Astrocyte of the cerebellum (primary cell): ENCODE results near the gene CDPF1.

Experiments
- DNase-seq: peaks from one replicate; pipeline ENCODE4 v3.0.0-alpha.2; 2011; ENCODE audit warnings: low read depth
- H3K4me3 ChIP-seq: 2 replicates; pipeline ENCODE4 v1.5.1; 2011; ENCODE audit warnings: mild to moderate bottlenecking, low read depth, low read length, moderate library complexity
- CTCF ChIP-seq: IDR thresholded peaks from 2 replicates; pipeline ENCODE4 v1.5.1; 2012; ENCODE audit warnings: low read length, low read depth, moderate library complexity, mild to moderate bottlenecking; ENCODE audit errors: missing control alignments
- in situ Hi-C: cut with HindIII; loops from 2 replicates; pipeline ENCODE4 v1.10.0; 2017; ENCODE audit warnings: low sequenced_read_pairs

CDPF1 gene

DNA sequence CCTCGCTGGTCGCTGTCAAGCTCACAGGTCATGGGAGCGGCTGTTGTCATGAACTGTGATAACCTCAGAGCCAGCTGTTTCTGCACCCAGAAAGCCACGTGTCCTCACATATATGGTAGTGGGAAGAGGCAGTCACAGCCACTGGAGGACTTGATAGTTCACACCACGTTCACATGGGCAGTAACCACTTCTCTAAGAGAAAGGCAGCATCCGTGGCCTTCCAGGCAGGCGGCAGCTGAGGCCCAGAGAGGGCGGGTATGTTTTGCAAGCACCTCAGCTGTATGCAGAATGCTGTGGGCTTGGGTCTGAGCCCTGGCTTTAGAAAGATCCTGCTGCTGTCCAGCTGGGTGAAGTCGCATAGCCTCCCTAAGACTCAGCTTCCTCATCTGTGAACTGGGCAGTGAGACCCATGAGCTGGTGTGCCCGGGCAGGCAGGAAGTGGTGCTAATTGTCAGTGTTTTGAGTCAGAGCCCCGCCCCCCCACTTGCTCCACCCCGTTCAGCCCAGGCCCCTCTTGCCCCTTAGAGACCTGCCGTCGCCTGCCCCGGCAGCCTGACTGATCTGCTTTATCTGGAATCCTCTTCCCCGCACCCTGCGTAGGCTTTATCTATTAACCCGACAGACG is 31.0 kb upstream of the CDPF1 start:
- no peak for TF ChIP-seq CTCF
- no peak overlapping the region for H3K4me3 ChIP-seq
- in situ Hi-C loops: no loop called here
- DNase-seq: no peak

DNA sequence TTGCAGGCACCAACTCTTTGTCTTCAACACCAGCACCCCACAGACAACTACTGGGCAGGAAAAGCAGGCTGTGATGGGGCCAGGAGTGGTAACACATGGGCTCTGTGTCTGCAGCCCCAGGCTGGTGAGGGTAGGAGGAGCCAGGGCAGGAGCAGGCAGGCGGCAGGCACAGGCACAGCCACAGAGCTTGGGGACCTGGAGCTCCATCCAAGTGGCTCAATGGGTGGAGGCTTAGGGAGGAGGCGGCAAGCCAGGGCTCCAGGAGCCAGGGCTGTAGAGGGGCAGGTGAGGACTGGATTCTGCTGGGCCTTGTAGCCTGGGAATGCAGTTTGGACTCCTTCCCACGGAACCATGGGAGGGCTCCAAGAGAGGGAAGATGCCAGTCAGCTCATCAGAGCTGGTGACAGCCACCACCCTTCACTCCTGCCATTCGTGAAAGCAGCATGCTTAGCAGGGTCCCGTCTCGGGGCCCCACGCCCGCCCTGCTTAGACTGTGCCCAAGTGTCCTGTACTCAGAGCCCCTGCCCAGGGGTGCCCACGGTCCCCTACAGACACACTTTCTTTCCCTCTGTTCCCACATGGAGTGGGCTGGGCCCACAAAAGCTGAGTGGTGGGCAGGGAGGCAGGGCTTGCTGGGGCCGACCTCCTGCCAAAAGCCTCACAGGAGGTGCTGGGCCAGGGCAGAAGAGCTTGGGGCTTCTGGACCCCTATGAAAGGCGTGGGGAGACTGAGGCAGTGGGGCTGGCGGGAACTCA is 30.1 kb upstream of the CDPF1 start:
- no peak for DNase-seq
- H3K4me3 ChIP-seq: no peak overlapping the region
- in situ Hi-C loops: no loop called here
- TF ChIP-seq CTCF: no peak

- H3K4me3 ChIP-seq: no peak overlapping the region
- no peak for DNase-seq
- in situ Hi-C loops: no loop called here
- TF ChIP-seq CTCF: no peak
Observed at GRCh38 chr22:46278656-46279645, 28.9 kb upstream of the CDPF1 start.

GRCh38 chr22:46276563-46276962 is 26.5 kb upstream of the CDPF1 start:
- DNase-seq: no peak
- H3K4me3 ChIP-seq: no peak overlapping the region
- no peak for TF ChIP-seq CTCF
- in situ Hi-C loops: no loop called here

- in situ Hi-C loops: no loop called here
- no peak for TF ChIP-seq CTCF
Observed at GRCh38 chr22:46275455-46276122, 25.5 kb upstream of the CDPF1 start.

DNA sequence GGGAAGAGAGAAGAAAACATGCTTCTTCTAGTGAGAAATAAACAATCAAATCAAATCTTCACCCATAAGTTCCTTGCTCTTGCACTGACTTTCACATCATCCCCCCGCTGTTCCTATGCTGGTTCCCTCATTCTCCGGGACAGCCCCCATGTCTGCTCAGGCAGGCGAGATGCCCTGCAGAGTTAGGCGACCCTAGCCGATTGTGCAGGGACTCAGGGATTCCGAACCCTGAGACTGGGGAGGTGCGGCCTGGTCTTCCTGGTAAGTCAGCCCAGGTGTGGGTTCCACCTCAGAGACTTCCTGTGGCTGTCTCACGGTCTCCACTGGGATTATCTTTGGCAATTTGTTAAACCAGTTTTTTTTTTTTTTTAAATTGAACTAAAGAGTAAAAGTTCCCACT is 24.3 kb upstream of the CDPF1 start:
- DNase-seq: no peak
- H3K4me3 ChIP-seq: no peak overlapping the region
- no peak for TF ChIP-seq CTCF
- in situ Hi-C loops: no loop called here

More at GRCh38 chr22:46275455-46276122, 25.5 kb upstream of the CDPF1 start:
- no peak for DNase-seq
- no peak overlapping the region for H3K4me3 ChIP-seq
